Measurements from ENCODE around the gene ZFYVE9.

- TF ChIP-seq CTCF (IDR thresholded peaks at IDR 0.05) (no peak), SIN3A (IDR thresholded peaks at IDR 0.05; ENCODE audit: borderline replicate concordance, insufficient read depth, low read depth, low read length) (no peak), POLR2AphosphoS5 (IDR thresholded peaks at IDR 0.05; ENCODE audit: low read depth, low read length) (no peak), REST (IDR thresholded peaks at IDR 0.05; ENCODE audit: insufficient read depth in 1 of 2, low read depth in 2 of 2, low read length in 1 of 2) (no peak)
Observed at GRCh38 chr1:52119301-52120079, 22.4 kb upstream of the ZFYVE9 start.
